ENCODE results near the gene MFRP. TPM values are rescaled to one million over a fixed set of nuclear protein-coding genes. Genes with fewer than 3 reads are reported as not detected.
A peak's percentile ranks its signal among the peaks of the same experiment; 100 is the strongest.

MFRP gene
- polyA plus RNA-seq, 1 donor = 0.01 TPM

DNA sequence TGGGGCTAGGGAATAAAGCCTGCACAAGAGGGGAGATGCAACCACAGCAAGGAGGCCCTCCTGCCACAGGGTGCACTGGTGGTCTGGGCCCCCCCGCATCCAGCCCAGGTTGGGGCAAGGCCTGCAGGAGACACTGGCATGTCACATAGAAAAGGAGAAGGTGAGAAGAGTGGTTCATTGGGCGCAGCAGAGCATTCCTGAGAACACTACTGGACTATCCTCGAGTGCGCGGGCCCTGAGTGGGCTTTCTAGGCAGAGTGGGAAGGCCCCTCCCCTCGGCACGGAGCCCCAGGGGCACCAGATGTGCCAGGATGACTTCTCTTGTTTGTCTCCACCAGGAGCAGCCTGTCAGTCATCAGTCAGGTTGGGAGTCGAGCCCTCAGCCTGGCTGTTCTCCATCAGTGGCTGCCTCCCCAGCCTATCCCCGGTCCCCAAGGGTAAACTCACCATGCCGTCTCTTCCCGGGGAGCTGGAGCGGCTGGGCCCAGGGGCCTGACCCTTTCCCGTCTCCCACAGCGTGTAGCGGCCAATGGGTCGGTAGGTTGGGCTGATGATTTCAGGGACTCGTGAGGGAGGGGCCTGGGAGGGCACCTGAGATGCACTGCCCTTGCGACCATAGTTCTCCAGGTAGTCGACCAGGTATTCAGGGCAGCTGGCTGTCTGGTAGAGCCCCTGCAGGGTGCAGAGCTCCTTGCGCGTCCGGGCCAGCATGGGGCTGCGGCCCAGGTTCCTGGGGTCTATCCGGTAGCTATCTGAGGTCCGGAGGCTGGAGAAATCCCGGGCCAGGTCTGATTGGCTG lies 26.0 kb upstream of the MFRP start:
- no peaks in the 10 kb centered on the region for H3K36me3 ChIP-seq (ENCODE audit: control insufficient read depth, insufficient read depth, low read length)

DNA sequence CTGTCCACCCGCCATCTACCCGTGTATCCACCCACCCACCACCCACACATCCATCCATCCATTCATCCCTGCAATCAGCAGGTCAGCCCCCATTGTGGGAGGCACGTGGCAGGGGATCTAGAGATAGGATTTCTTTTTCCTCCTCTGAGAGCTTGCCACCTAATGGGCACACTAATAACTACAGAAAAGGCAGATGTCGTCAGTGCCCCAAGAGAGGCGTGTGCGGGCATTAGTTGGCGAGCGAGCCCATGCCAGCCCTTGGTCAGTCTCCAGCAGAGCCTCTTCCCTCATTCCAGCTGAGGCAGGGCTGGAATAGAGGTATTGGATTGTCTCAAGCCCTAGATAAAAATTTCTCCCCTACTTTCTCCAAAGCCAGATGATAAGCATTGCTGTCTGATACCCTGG lies 25.3 kb upstream of the MFRP start:
- peak in 1 of 2 donors; percentile 29 for DNase-seq
- WGBS (ENCODE audit: insufficient coverage, low lambda C conversion rate) = 40% methylated on average over 1 of the region's 8 CpGs
- Histone ChIP-seq H3K27me3 (ENCODE audit: control insufficient read depth, insufficient read depth, low read length) (no peaks in the 10 kb centered on the region), H3K27ac (ENCODE audit: low read length) (no peak overlapping the region), H3K4me3 (ENCODE audit: low read length) (no peak overlapping the region), H3K4me1 (ENCODE audit: control insufficient read depth, insufficient read depth, low read length) (peaks cover 72% of the 10 kb centered on the region), H3K9me3 (ENCODE audit: control insufficient read depth, low read depth, low read length) (no peaks in the 10 kb centered on the region), H3K36me3 (ENCODE audit: control insufficient read depth, insufficient read depth, low read length) (no peaks in the 10 kb centered on the region)

More for the DNA sequence above, 26.0 kb upstream of the MFRP start:
- no peak for DNase-seq
- H3K4me3 ChIP-seq (ENCODE audit: low read length) = no peak overlapping the region
- no peak overlapping the region for H3K27ac ChIP-seq (ENCODE audit: low read length)
- H3K9me3 ChIP-seq (ENCODE audit: control insufficient read depth, low read depth, low read length) = no peaks in the 10 kb centered on the region
- WGBS (ENCODE audit: insufficient coverage, low lambda C conversion rate) = no CpG with 5 or more reads among the region's 26 CpGs
- no peaks in the 10 kb centered on the region for H3K27me3 ChIP-seq (ENCODE audit: control insufficient read depth, insufficient read depth, low read length)
- H3K4me1 ChIP-seq (ENCODE audit: control insufficient read depth, insufficient read depth, low read length) = peaks cover 65% of the 10 kb centered on the region

DNA sequence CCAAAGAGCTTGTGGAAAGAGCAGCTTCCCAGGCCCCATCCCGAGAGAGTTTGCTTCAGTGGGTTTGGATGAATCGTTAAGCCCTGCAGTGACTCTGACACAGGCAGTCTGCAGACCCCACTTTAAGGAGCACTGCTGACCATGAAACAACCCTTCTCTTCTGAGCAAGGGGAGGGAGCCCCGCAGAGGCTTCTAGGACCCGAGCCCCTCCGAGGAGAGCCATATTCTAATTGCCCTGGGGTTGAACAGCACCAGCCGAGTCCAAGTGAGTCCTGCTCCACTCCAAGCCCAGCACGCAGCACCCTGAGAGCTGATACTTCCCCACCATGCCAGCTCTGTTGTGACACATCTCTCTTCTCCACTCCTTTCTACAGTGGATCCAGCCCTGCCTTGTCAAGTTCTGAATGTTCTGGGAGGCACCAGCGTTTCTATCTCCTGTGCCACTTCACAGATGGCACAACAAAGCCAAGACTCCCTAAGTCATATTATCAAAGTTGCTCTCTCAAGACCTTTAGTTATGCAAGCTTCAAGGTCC lies 24.6 kb upstream of the MFRP start:
- no CpG with 5 or more reads among the region's 8 CpGs for WGBS (ENCODE audit: insufficient coverage, low lambda C conversion rate)
- Histone ChIP-seq H3K9me3 (ENCODE audit: control insufficient read depth, low read depth, low read length) (no peaks in the 10 kb centered on the region), H3K4me3 (ENCODE audit: low read length) (no peak overlapping the region), H3K27me3 (ENCODE audit: control insufficient read depth, insufficient read depth, low read length) (no peaks in the 10 kb centered on the region), H3K27ac (ENCODE audit: low read length) (peak overlapping the region; percentile 88), H3K4me1 (ENCODE audit: control insufficient read depth, insufficient read depth, low read length) (peaks cover 78% of the 10 kb centered on the region), H3K36me3 (ENCODE audit: control insufficient read depth, insufficient read depth, low read length) (no peaks in the 10 kb centered on the region)
- DNase-seq = no peak

DNA sequence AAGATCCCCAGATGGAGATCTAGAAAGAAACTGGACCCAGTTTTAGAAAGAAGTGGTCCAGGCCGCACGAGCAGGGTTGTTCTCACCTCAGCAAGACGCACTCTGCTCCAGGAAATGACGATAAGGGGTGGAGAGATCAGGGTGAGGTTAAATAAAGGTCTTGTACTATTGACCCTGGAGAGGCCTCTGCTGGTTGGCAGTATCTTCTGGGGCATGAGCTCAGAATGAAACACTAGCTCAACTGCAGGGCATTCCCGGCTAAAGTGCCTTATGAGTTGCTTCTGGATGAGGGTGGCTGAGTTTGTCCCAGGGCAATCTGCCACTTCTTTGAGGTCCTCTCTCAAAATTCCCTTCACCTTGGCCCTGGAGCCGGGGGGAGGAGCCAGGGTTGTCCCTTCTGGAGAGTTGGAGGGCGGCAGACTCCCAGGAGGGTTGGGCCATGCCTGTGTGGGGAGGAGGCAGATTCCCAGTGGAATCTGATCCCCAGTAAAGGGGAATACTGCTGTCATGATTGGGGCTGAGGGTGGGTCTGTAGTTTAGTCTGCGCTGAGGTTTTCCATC lies 24.1 kb upstream of the MFRP start:
- peak overlapping the region; percentile 88 for H3K27ac ChIP-seq (ENCODE audit: low read length)
- H3K4me1 ChIP-seq (ENCODE audit: control insufficient read depth, insufficient read depth, low read length) = peaks cover 80% of the 10 kb centered on the region
- no peaks in the 10 kb centered on the region for H3K27me3 ChIP-seq (ENCODE audit: control insufficient read depth, insufficient read depth, low read length)
- no peaks in the 10 kb centered on the region for H3K36me3 ChIP-seq (ENCODE audit: control insufficient read depth, insufficient read depth, low read length)
- no CpG with 5 or more reads among the region's 8 CpGs for WGBS (ENCODE audit: insufficient coverage, low lambda C conversion rate)
- peak; percentile 89 to 94 for DNase-seq
- H3K4me3 ChIP-seq (ENCODE audit: low read length) = no peak overlapping the region
- no peaks in the 10 kb centered on the region for H3K9me3 ChIP-seq (ENCODE audit: control insufficient read depth, low read depth, low read length)

DNA sequence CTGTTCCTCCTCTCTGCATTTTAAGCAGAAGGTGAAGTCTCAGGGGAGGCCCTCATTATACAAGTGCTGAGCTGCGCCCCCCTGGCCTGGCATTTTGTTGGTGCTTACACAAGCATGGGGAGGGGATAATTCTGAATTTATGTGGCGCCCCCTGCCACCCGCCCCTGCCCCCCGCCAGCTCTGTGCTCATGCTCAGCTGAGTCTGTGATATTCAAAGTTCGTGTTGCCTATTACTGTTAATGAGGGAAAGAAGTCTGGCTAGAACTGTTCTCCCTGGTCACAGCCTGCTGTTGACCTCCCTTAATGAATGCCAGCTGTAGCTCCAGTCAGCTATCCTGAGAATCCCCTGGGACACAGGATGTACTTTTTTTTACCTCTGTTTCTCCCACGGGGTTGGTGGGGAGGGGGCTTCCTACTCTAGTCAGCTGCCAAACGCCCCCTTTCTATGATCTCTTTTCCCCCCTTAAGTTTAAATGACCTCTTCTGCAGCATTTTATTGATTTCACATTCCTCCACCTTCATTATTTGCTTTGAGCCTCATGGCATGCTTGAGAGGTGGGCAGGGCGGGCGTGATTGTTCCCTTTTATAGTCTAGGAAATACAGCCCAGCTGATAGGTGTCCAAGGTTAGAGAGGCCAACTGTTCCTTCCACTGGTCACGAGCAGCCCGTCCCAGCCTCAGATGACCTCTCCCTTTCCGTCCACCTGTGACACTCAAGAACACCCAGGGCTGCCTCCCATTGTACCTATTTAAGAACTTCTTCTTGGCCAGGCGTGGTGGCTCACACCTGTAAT lies 22.8 kb upstream of the MFRP start:
- H3K27me3 ChIP-seq (ENCODE audit: control insufficient read depth, insufficient read depth, low read length) = peaks cover 3% of the 10 kb centered on the region
- H3K4me3 ChIP-seq (ENCODE audit: low read length) = no peak overlapping the region
- 3% methylated on average over 3 of the region's 13 CpGs for WGBS (ENCODE audit: insufficient coverage, low lambda C conversion rate)
- H3K9me3 ChIP-seq (ENCODE audit: control insufficient read depth, low read depth, low read length) = no peaks in the 10 kb centered on the region
- peaks cover 89% of the 10 kb centered on the region for H3K4me1 ChIP-seq (ENCODE audit: control insufficient read depth, insufficient read depth, low read length)
- DNase-seq = peak; percentile 66 to 80
- H3K36me3 ChIP-seq (ENCODE audit: control insufficient read depth, insufficient read depth, low read length) = no peaks in the 10 kb centered on the region
- H3K27ac ChIP-seq (ENCODE audit: low read length) = peak overlapping the region; percentile 88

DNA sequence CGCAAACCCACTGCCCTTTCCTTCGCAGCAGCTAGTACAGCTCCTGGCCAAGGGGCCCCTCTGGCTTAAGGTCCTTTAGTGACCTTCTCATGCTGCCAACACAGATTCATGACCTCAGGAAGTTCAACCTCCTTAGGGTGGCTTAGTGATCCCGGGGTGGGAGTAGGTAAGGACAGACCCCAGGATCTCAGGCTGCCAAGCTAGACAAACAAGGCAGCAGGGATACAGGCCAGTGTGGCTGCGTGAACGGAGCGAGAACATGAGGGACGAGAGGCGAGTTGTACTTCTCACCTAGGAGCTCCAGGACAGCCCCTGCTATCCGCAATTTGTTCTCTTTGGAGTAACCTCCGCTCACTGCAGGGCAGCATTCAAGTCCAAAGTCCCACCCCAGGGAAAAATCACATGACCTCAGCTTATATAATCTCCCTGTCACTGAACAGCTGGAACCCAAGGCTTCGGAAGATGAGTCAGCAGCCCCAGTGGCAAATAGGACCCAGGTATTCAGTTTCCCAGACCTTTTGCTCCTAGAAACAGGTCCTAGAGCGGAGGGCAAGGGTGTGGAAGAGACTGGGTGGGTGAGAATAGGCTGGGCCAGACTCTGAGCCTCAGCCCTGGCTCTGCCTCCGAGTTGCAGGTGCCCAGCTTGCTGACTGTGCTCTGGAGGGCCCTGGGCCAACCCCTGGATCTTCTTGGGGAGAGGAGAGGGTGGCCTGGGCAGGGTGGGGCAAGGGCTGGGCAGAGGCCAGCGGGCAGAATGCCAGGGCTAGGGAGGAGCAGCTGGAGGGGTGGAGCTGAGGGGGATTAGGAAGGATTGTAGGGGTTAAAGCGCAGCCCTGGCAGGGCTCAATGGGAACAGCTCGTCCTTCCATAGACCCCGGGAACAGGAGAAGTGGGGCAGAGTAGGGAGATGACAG lies 21.9 kb upstream of the MFRP start:
- H3K4me1 ChIP-seq (ENCODE audit: control insufficient read depth, insufficient read depth, low read length) = peaks cover 87% of the 10 kb centered on the region
- DNase-seq = peak; percentile 94 to 98
- no peaks in the 10 kb centered on the region for H3K9me3 ChIP-seq (ENCODE audit: control insufficient read depth, low read depth, low read length)
- peaks cover 3% of the 10 kb centered on the region for H3K27me3 ChIP-seq (ENCODE audit: control insufficient read depth, insufficient read depth, low read length)
- WGBS (ENCODE audit: insufficient coverage, low lambda C conversion rate) = no CpG with 5 or more reads among the region's 17 CpGs
- no peak overlapping the region for H3K4me3 ChIP-seq (ENCODE audit: low read length)
- H3K36me3 ChIP-seq (ENCODE audit: control insufficient read depth, insufficient read depth, low read length) = no peaks in the 10 kb centered on the region
- H3K27ac ChIP-seq (ENCODE audit: low read length) = peak overlapping the region; percentile 88

DNA sequence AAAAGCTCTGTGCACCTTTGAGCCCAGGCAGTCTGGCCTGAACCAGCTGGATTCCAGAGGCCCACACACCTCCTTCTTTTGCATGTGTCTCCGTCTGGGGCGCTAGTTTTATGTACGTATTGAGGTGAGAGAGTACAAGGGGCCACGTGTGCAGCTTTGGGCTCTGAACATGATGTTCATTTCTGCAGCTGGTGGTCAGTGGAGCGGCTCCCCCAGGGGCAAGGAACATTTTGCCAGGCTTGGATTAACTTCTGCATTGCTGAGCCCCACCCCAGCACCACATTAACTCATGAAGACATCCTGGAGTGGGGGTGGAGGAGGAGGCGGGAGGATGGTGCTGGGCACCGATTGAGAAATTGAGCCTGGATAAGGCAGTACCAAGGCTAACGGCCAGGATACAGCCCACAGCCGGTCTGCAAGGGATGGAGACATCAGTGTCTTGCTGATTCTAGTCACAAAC lies 21.2 kb upstream of the MFRP start:
- H3K9me3 ChIP-seq (ENCODE audit: control insufficient read depth, low read depth, low read length) = peaks cover 3% of the 10 kb centered on the region
- no CpG with 5 or more reads among the region's 9 CpGs for WGBS (ENCODE audit: insufficient coverage, low lambda C conversion rate)
- peak overlapping the region; percentile 88 for H3K27ac ChIP-seq (ENCODE audit: low read length)
- peaks cover 87% of the 10 kb centered on the region for H3K4me1 ChIP-seq (ENCODE audit: control insufficient read depth, insufficient read depth, low read length)
- peak; percentile 53 to 59 for DNase-seq
- peaks cover 3% of the 10 kb centered on the region for H3K27me3 ChIP-seq (ENCODE audit: control insufficient read depth, insufficient read depth, low read length)
- no peak overlapping the region for H3K4me3 ChIP-seq (ENCODE audit: low read length)
- no peaks in the 10 kb centered on the region for H3K36me3 ChIP-seq (ENCODE audit: control insufficient read depth, insufficient read depth, low read length)

DNA sequence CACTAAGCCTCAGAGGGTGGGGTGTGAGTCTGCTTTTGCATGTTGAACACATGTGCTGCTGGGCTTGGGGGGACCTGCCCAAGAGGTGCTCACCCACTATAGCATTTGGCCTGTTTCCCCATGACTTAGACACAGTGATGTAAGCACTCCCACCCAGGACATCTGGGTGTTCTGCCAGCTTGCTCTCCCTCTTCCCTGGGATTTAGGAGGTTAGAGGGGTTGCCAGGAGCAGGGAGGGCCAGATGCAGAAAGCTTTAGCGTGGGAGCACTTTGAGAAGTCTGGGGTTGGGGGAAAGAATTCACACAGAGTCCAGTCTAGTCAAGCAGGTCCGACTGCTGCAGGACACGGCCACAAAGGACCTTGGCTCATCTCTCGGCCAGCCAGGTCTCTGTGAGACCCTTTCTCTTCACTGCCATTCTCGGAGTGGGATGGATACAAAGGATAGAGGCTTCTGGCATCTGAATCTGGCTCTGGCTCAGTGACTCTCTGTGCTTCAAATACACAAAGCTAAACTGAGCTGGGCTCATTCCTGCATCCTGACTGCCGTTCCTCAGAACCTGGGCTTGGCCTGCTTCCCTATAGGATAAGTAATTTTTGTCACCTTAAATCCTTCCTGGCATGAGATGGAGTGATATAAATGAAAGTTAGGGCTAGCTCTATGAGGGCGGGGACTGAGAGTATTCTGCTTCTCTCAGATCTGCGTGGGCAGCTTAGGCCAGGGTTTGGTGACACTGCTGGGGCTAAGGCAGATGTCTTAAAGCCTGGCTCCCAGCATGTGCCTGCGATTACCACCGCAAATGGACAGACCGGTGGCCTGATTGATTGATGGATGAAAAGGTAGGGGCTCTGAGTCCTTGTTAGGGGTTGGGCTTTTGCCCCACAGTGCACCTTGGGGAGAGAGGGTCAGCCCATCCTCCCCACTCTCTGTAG lies 20.4 kb upstream of the MFRP start:
- Histone ChIP-seq H3K4me3 (ENCODE audit: low read length) (no peak overlapping the region), H3K27me3 (ENCODE audit: control insufficient read depth, insufficient read depth, low read length) (peaks cover 3% of the 10 kb centered on the region), H3K27ac (ENCODE audit: low read length) (no peak overlapping the region), H3K4me1 (ENCODE audit: control insufficient read depth, insufficient read depth, low read length) (peaks cover 87% of the 10 kb centered on the region), H3K36me3 (ENCODE audit: control insufficient read depth, insufficient read depth, low read length) (no peaks in the 10 kb centered on the region), H3K9me3 (ENCODE audit: control insufficient read depth, low read depth, low read length) (peaks cover 3% of the 10 kb centered on the region)
- no peak for DNase-seq
- WGBS (ENCODE audit: insufficient coverage, low lambda C conversion rate) = no CpG with 5 or more reads among the region's 11 CpGs

DNA sequence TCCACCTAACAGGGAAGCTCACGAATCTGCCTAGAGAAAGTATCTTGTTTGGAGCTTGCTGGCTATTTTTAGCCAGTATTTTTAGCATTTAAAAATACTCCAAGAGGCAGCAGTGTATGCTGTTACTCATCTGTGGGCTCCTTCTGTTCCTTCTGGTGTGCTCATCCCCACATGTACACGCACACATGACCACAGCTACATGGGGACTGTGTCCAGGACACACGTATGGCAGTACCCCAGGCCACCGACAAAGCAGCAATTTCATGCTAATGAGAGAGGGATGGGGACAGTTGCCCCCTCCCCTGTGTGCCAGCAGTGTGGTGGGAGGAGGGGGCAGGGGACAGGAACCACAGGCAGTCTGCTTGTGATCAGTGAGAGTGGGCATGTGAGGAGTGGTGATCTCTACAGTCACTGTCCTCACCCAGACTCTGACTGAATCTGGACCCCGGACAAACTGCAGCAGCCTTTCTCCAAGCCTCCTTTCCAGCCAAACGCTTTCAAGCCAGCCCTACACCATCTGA lies 18.6 kb upstream of the MFRP start:
- Histone ChIP-seq H3K4me3 (ENCODE audit: low read length) (no peak overlapping the region), H3K36me3 (ENCODE audit: control insufficient read depth, insufficient read depth, low read length) (no peaks in the 10 kb centered on the region), H3K9me3 (ENCODE audit: control insufficient read depth, low read depth, low read length) (peaks cover 3% of the 10 kb centered on the region), H3K27me3 (ENCODE audit: control insufficient read depth, insufficient read depth, low read length) (peaks cover 3% of the 10 kb centered on the region), H3K4me1 (ENCODE audit: control insufficient read depth, insufficient read depth, low read length) (peaks cover 84% of the 10 kb centered on the region), H3K27ac (ENCODE audit: low read length) (no peak overlapping the region)
- WGBS (ENCODE audit: insufficient coverage, low lambda C conversion rate) = no CpG with 5 or more reads among the region's 6 CpGs
- DNase-seq = peak in 1 of 2 donors; percentile 6
